Loucy (cell line): ENCODE data around the gene ZFYVE28.
A peak's percentile ranks its signal among the peaks of the same experiment; 100 is the strongest.

Source experiments
- H2AFZ ChIP-seq: fragments of 200-600 bp; sonication (generic); 2 replicates; pipeline ENCODE4 v1.6.0; 2016; ENCODE audit warnings: antibody characterized with exemption, mild to moderate bottlenecking, low read length, moderate library complexity
- H3F3A ChIP-seq: fragments of 200-600 bp; 2 replicates; pipeline ENCODE4 v1.6.0; 2016; ENCODE audit warnings: antibody characterized with exemption, low read depth, mild to moderate bottlenecking
- H3K27me3 ChIP-seq: fragments of 200-600 bp; sonication (generic); 2 replicates; pipeline ENCODE4 v1.6.1; 2014; ENCODE audit warnings: low read length, mild to moderate bottlenecking; ENCODE audit not compliant: insufficient read depth, poor library complexity, severe bottlenecking
- H3K36me3 ChIP-seq: fragments of 200-600 bp; sonication (generic); 2 replicates; pipeline ENCODE4 v1.6.1; 2016; ENCODE audit warnings: low read length; ENCODE audit not compliant: insufficient read depth
- H3K4me1 ChIP-seq: fragments of 200-600 bp; sonication (generic); 2 replicates; pipeline ENCODE4 v1.5.1; 2014; ENCODE audit warnings: low read length, mild to moderate bottlenecking; ENCODE audit not compliant: insufficient read depth, poor library complexity, severe bottlenecking
- H3K4me2 ChIP-seq: fragments of 200-600 bp; sonication (generic); 2 replicates; pipeline ENCODE4 v1.6.0; 2014; ENCODE audit warnings: antibody characterized with exemption, low read length, low read depth, mild to moderate bottlenecking; ENCODE audit not compliant: poor library complexity, severe bottlenecking
- H3K4me3 ChIP-seq: fragments of 200-600 bp; sonication (generic); 2 replicates; pipeline ENCODE4 v1.5.1; 2014; ENCODE audit warnings: low read length, mild to moderate bottlenecking, mixed read lengths; ENCODE audit not compliant: poor library complexity, severe bottlenecking
- H3K79me2 ChIP-seq: fragments of 200-600 bp; sonication (generic); 2 replicates; pipeline ENCODE4 v1.6.1; 2014; ENCODE audit warnings: low read length; ENCODE audit not compliant: insufficient read depth
- H3K9ac ChIP-seq: fragments of 200-600 bp; sonication (generic); 2 replicates; pipeline ENCODE4 v1.6.0; 2014; ENCODE audit warnings: mild to moderate bottlenecking, low read depth, low read length, moderate library complexity; ENCODE audit not compliant: poor library complexity, severe bottlenecking
- H3K9me2 ChIP-seq: fragments of 200-600 bp; sonication (generic); replicated peaks from 2 replicates; pipeline ENCODE4 v1.6.1; 2016; ENCODE audit warnings: low read depth, low read length, mixed read lengths
- H3K9me3 ChIP-seq: fragments of 200-600 bp; sonication (generic); 2 replicates; pipeline ENCODE4 v1.6.1; 2014; ENCODE audit warnings: mild to moderate bottlenecking, antibody characterized with exemption, low read length, low read depth; ENCODE audit not compliant: insufficient read depth
- H4K20me1 ChIP-seq: fragments of 200-600 bp; sonication (generic); 2 replicates; pipeline ENCODE4 v1.6.0; 2014; ENCODE audit warnings: antibody characterized with exemption, low read length, mild to moderate bottlenecking; ENCODE audit not compliant: insufficient read depth, poor library complexity, severe bottlenecking
- EZH2phosphoT487 ChIP-seq: fragments of 200-600 bp; IDR thresholded peaks from 2 replicates; pipeline ENCODE4 v1.6.1; 2018; ENCODE audit warnings: antibody characterized with exemption, mild to moderate bottlenecking, moderate library complexity, borderline replicate concordance
- TF ChIP-seq, protein P1 (sequence below): fragments of 200-600 bp; sonication (generic); conservative IDR thresholded peaks from 2 replicates; pipeline ENCODE4 v1.5.1; 2014; ENCODE audit warnings: mild to moderate bottlenecking, antibody characterized with exemption, low read length

Gene ZFYVE28

GRCh38 chr4:2297606-2298531 is 120.6 kb downstream of the ZFYVE28 start:
- H3K4me2 ChIP-seq: no peak overlapping the region

DNA sequence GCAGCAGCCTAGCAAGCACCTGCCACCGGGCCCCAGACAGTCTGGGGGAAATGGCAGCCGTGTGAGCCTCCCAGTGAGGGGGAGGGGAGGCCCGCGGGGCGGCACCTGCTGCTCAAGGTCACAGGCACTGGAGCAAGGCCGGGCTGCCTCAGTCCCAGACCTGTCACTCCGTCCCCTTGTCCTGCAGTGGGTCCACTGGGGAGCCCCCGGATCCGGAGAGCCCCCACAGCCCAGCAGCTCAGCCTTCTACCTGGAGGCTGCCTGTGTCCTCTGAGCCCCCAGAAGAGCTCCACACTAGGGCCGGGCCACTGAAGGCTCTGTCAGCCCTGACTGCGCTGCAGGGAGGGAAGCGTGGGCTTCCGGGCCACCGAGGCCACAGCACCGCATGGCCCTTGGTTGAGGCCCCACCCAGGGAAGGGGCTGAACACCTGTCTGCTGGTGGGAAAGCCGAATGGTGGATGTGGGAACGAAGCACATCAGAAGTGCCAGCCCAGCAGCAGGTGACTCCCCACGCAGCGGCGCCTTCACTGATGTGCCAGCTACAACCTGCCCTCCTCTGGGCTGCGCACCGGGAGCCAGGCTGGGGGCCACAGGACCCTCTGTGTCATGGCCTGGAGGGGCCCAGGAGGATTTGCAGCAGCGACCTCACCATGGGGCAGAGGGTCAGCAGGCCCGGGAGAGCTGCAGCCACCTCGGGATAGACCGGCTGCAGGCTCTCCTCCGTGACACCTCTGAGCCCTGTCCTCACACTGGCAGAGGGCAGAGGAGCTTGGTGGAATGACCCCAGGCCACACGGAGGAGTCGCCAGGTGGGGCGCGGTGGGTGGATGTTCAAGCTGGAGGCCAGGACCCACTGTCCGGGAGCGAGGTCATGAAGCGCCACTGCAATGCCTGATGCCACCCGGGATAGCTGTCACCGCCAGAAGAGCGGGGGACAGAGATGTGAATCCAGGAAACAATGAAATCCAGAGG is 121.5 kb downstream of the ZFYVE28 start:
- Histone ChIP-seq H3K9me3 (no peaks in the 10 kb centered on the region), H3F3A (no peaks in the 10 kb centered on the region), H3K27me3 (no peaks in the 10 kb centered on the region), H4K20me1 (no peaks in the 10 kb centered on the region), H3K4me1 (peaks cover 35% of the 10 kb centered on the region), H2AFZ (no peak overlapping the region), H3K4me3 (no peak overlapping the region), H3K36me3 (no peaks in the 10 kb centered on the region), H3K9me2 (no peaks in the 10 kb centered on the region), H3K79me2 (no peaks in the 10 kb centered on the region), H3K9ac (peak overlapping the region; percentile 49), H3K4me2 (no peak overlapping the region)
- TF ChIP-seq, protein P1, sequence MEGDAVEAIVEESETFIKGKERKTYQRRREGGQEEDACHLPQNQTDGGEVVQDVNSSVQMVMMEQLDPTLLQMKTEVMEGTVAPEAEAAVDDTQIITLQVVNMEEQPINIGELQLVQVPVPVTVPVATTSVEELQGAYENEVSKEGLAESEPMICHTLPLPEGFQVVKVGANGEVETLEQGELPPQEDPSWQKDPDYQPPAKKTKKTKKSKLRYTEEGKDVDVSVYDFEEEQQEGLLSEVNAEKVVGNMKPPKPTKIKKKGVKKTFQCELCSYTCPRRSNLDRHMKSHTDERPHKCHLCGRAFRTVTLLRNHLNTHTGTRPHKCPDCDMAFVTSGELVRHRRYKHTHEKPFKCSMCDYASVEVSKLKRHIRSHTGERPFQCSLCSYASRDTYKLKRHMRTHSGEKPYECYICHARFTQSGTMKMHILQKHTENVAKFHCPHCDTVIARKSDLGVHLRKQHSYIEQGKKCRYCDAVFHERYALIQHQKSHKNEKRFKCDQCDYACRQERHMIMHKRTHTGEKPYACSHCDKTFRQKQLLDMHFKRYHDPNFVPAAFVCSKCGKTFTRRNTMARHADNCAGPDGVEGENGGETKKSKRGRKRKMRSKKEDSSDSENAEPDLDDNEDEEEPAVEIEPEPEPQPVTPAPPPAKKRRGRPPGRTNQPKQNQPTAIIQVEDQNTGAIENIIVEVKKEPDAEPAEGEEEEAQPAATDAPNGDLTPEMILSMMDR: no peak

More at GRCh38 chr4:2297606-2298531, 120.6 kb downstream of the ZFYVE28 start:
- Histone ChIP-seq H3K9me2 (no peaks in the 10 kb centered on the region), H2AFZ (no peak overlapping the region), H3F3A (no peaks in the 10 kb centered on the region), H3K79me2 (no peaks in the 10 kb centered on the region), H4K20me1 (no peaks in the 10 kb centered on the region), H3K9me3 (no peaks in the 10 kb centered on the region), H3K27me3 (no peaks in the 10 kb centered on the region), H3K9ac (no peak overlapping the region), H3K4me3 (no peak overlapping the region), H3K4me1 (peaks cover 26% of the 10 kb centered on the region), H3K36me3 (no peaks in the 10 kb centered on the region)
- TF ChIP-seq, protein P1: no peak
- no peak for TF ChIP-seq EZH2phosphoT487

DNA sequence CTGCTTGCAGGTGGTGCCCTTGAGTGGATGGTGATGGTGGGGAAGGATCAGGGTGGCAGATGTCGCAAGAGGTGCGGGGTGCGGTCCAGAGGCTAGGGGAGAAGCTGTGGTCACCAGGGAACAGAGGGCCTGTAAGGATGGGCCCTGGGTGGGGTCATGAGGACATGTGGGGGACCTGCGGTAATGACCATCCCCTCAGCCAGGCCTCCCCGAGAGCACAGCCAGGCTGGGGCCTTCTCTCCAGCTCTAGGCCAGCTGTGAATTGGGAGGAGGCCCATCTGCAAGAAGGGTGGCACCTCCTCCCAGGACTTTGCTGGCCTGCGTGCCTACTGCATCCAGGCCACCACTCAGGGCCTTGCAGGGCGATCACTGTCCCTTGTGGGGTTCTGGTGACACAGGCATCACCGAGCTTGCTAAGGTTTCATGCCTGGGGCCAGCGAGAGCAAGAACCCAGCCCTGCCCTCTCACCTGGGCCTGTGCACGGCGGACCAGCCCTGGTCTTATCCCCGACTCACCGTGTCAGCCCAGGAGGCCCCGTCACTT is 122.5 kb downstream of the ZFYVE28 start:
- TF ChIP-seq, protein P1: no peak
- no peak for TF ChIP-seq EZH2phosphoT487
- no peak overlapping the region for H3K4me3 ChIP-seq
- no peaks in the 10 kb centered on the region for H3K27me3 ChIP-seq
- H3K9ac ChIP-seq: peak overlapping the region; percentile 49
- H2AFZ ChIP-seq: no peak overlapping the region
- no peaks in the 10 kb centered on the region for H3K79me2 ChIP-seq
- H3K9me3 ChIP-seq: no peaks in the 10 kb centered on the region
- no peaks in the 10 kb centered on the region for H3F3A ChIP-seq
- no peaks in the 10 kb centered on the region for H3K9me2 ChIP-seq
- H4K20me1 ChIP-seq: no peaks in the 10 kb centered on the region
- peak overlapping the region; percentile 5 for H3K4me2 ChIP-seq
- no peaks in the 10 kb centered on the region for H3K36me3 ChIP-seq
- peaks cover 44% of the 10 kb centered on the region for H3K4me1 ChIP-seq
